Measurements from ENCODE around the gene KCNN3. TPM values are rescaled to one million over a fixed set of nuclear protein-coding genes. Genes with fewer than 3 reads are reported as not detected.

The KCNN3 gene
- total and polyA plus RNA-seq, 7 donors: 0.23 to 27.7 (median 9.4) TPM

DNA sequence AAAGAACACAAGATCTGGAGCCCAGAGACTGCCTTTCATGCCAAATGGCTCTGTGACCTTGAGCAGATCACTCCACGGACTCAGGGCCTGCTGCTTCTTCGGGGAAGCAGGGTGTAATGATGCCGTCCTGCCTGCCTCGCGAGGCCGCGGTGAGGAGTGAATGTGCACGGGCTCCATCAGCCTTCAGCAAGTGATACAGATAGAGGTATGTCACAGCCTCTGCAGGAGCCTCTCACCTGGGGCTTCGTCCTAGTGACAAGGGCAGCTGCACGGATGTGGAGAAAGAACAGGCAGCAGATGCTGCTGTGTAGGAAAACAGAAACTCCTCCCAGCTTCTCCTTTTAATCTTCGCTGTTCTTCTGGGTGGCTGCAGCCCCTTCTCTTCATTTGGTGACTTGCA lies 127.5 kb downstream of the KCNN3 start:
- no peak for DNase-seq
- intact Hi-C loops (cut with DNase I): no loop called here
- peak overlapping the region in 1 of 4 donors; percentile 2 for H3K27ac ChIP-seq
- WGBS, 2 donors: 78 to 90% methylated on average over 11 of the region's 11 CpGs
- peaks cover 0 to 32% (median 10%) of the 10 kb centered on the region in 4 donors for H3K4me1 ChIP-seq
- TF ChIP-seq POLR2A (IDR thresholded peaks at IDR 0.05) (no peak), POLR2AphosphoS5 (IDR thresholded peaks at IDR 0.05) (no peak), EP300 (IDR thresholded peaks at IDR 0.05) (no peak)
- TF ChIP-seq, protein P1, sequence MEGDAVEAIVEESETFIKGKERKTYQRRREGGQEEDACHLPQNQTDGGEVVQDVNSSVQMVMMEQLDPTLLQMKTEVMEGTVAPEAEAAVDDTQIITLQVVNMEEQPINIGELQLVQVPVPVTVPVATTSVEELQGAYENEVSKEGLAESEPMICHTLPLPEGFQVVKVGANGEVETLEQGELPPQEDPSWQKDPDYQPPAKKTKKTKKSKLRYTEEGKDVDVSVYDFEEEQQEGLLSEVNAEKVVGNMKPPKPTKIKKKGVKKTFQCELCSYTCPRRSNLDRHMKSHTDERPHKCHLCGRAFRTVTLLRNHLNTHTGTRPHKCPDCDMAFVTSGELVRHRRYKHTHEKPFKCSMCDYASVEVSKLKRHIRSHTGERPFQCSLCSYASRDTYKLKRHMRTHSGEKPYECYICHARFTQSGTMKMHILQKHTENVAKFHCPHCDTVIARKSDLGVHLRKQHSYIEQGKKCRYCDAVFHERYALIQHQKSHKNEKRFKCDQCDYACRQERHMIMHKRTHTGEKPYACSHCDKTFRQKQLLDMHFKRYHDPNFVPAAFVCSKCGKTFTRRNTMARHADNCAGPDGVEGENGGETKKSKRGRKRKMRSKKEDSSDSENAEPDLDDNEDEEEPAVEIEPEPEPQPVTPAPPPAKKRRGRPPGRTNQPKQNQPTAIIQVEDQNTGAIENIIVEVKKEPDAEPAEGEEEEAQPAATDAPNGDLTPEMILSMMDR (IDR thresholded peaks at IDR 0.05): no peak
- H3K4me3 ChIP-seq: no peak overlapping the region
- H3K27me3 ChIP-seq: peaks cover 0 to 8% (median 0%) of the 10 kb centered on the region in 3 donors
- no peaks in the 10 kb centered on the region for H3K36me3 ChIP-seq
- H3K9me3 ChIP-seq: no peaks in the 10 kb centered on the region

DNA sequence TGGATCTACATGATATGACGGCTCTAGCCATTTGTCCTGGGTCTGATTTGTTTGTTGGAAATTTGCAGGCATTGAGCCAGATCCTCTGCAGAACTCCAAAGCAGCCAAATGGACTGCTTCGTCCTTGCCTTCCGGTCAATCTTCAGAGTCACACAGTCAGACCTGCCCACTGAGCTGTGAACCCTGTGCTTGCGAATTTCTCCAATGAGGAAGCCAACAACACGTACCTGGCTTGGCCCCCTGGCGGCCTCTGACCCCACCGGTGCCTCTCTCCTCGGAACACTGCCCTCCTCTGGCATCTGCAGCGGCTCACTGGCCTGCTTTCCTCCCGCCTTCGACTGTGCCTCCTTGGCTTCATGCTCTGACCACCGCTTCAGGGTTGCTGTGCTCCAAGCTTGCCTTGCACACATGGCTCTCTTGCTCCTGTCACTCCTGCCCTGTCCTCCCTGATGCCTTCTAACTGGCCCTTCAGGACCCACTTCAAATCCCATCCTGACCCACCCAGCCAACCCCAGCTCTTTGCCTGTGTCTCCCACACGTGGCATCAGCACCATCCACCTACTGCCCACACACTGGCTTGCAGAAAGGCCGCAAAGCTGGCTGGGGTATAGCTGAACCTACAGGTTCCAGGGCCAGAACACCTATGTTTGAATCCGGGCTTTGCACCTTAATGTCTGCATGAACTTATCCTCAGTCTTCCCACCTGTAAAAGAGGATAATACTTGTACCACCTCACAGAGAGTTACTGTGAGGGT lies 128.2 kb downstream of the KCNN3 start:
- Histone ChIP-seq H3K27ac (peak overlapping the region; percentile 21 to 40 (median 35)), H3K27me3 (peaks cover 0 to 3% (median 0%) of the 10 kb centered on the region in 3 donors), H3K36me3 (no peaks in the 10 kb centered on the region), H3K4me1 (peaks cover 0 to 25% (median 6%) of the 10 kb centered on the region in 4 donors), H3K9me3 (no peaks in the 10 kb centered on the region), H3K4me3 (no peak overlapping the region)
- 57 to 75% methylated on average over 15 of the region's 15 CpGs for WGBS, 2 donors
- intact Hi-C loops (cut with DNase I): no loop called here
- TF ChIP-seq POLR2A (IDR thresholded peaks at IDR 0.05) (no peak), POLR2AphosphoS5 (IDR thresholded peaks at IDR 0.05) (peak in 1 of 4 donors; percentile 15)
- no peak for DNase-seq

DNA sequence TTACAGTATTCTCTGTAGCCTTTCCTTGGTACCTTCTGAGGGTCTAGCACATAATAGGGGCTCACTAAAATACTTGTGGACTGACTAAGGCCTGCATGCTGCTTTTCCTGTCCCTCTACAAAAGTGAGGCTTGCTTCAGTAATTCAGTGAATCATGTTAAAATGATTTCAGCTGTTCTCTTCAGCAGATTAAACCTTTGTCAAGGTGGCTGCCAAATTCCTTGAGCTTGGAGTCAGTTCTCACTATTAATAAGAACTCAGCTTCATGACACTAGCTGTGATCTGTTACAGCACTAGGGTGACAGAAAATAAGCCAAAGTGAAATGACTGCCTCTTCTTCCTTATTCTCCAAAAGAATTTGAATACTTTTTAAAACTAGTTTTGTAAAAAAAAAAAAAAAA lies 128.8 kb downstream of the KCNN3 start:
- peak overlapping the region in 2 of 4 donors; percentile 31 to 39 for H3K27ac ChIP-seq
- TF ChIP-seq POLR2AphosphoS5 (IDR thresholded peaks at IDR 0.05): peak in 1 of 4 donors; percentile 14
- no peak for TF ChIP-seq EP300 (IDR thresholded peaks at IDR 0.05)
- intact Hi-C loops (cut with DNase I): no loop called here

DNA sequence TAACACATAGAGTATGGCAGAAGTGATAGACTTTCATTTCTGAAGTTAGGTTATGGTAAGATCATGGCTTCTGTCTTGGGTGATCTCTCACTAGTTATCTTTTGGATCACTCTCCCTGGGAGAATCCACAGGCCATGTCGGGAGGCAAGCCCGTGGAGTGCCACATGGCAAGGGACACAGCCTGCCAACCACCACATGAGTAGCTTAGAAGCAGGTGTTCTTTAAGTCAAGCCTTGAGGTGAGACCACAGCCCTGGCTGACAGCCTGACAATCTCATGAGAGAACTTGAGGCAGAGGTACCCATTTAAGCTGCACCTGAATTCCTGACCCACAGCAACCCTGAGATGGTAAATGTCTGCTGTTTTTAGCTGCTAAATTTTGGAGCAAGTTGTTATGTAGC lies 130.4 kb downstream of the KCNN3 start:
- DNase-seq: no peak
- intact Hi-C loops (cut with DNase I): no loop called here
- Histone ChIP-seq H3K27ac (no peak overlapping the region), H3K27me3 (no peaks in the 10 kb centered on the region), H3K9me3 (no peaks in the 10 kb centered on the region), H3K36me3 (no peaks in the 10 kb centered on the region), H3K4me1 (peaks cover 0 to 16% (median 3%) of the 10 kb centered on the region in 4 donors), H3K4me3 (no peak overlapping the region)
- TF ChIP-seq POLR2AphosphoS5 (IDR thresholded peaks at IDR 0.05) (no peak), EP300 (IDR thresholded peaks at IDR 0.05) (no peak), POLR2A (IDR thresholded peaks at IDR 0.05) (no peak)
- TF ChIP-seq, protein P1 (IDR thresholded peaks at IDR 0.05): no peak
- 86 to 91% methylated on average over 2 of the region's 2 CpGs for WGBS, 2 donors

More for the DNA sequence above, 128.8 kb downstream of the KCNN3 start:
- Histone ChIP-seq H3K36me3 (no peaks in the 10 kb centered on the region), H3K4me1 (peaks cover 0 to 19% (median 3%) of the 10 kb centered on the region in 4 donors), H3K4me3 (no peak overlapping the region), H3K27me3 (no peaks in the 10 kb centered on the region), H3K9me3 (no peaks in the 10 kb centered on the region)
- no peak for DNase-seq

DNA sequence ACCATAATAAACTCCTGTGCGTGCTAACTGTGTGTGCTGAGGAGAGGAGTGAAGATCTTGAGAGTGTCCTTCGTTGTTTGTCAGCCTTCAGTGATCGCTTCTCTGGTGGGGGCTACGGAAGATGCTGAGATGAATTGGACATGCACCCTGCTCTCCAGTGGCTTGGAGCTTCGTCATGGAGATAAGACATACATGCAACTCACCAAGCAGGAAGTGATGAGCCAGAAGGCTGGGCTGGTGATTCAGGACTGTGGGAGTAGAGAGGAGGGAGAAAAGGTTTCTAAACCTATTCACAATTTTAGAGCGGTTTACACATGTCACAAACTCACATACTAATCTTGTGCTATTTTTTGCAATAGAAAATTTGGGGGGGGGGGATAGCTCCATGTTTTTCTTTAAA lies 133.2 kb downstream of the KCNN3 start:
- no peaks in the 10 kb centered on the region for H3K27me3 ChIP-seq
- H3K9me3 ChIP-seq: no peaks in the 10 kb centered on the region
- TF ChIP-seq POLR2AphosphoS5 (IDR thresholded peaks at IDR 0.05) (no peak), POLR2A (IDR thresholded peaks at IDR 0.05) (no peak), EP300 (IDR thresholded peaks at IDR 0.05) (no peak)
- TF ChIP-seq, protein P1 (IDR thresholded peaks at IDR 0.05): no peak
- 56 to 80% methylated on average over 6 of the region's 6 CpGs for WGBS, 2 donors
- intact Hi-C loops (cut with DNase I): no loop called here
- no peak overlapping the region for H3K27ac ChIP-seq
- no peak overlapping the region for H3K4me3 ChIP-seq
- H3K36me3 ChIP-seq: no peaks in the 10 kb centered on the region
- DNase-seq: no peak
- H3K4me1 ChIP-seq: peaks cover 0 to 12% (median 6%) of the 10 kb centered on the region in 4 donors
